Keratinocyte (primary cell): Measurements from ENCODE around the gene SULF2.

Source experiments
- CTCF ChIP-seq, 3 experiments: IDR thresholded peaks in 1 of 3; conservative IDR thresholded peaks in 1 of 3; optimal IDR thresholded peaks in 1 of 3; 2 replicates in 2 of 3; 3 replicates in 1 of 3; pipeline versions ENCODE3 to v1.5.1; 2011; ENCODE audit warnings: low read length in 3 of 3, mild to moderate bottlenecking in 3 of 3, moderate library complexity in 2 of 3, control low read depth in 1 of 3, inconsistent platforms in 1 of 3; ENCODE audit not compliant: insufficient read depth in 2 of 3; ENCODE audit errors: extremely low read depth in 1 of 3
- EZH2 ChIP-seq: IDR thresholded peaks from one replicate; pipeline ENCODE4 v1.6.1; 2012; ENCODE audit warnings: inconsistent platforms, mild to moderate bottlenecking, low read length, moderate library complexity

DNA sequence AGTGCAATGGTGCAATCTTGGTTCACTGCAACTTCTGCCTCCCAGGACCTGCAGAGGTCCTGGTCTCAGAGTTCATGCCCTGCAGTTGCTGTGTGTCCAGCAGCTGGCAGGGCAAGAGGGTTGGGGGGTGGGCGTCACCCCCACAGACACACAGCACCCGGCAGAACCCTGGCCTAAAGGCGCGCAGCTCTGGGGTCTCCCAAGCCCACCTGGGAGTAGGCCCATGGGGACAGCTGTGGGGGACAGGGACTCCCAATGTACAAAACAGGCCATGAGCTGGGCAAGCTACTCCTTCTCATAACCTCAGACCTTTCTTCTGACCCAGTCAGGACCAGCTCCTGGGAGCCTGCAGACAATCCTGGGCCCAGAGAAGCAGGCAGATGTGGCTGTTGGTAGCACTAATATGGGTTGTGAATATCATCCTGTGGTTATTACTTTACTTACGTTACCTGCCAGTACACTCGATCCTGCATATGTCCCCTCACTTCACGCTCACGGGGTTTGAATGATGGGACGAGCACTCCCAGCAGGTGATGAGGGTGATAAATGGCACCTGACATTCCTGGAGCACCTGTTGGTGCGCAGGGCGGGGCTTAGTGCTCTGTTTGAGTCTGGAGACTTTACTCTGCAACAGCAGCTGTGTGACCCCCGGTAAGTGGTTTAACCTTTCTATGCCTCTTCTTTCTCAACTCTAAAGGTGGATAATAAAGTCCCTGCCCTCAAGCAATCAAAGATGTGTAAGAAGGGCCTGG lies 39.9 kb upstream of the SULF2 start:
- TF ChIP-seq EZH2 (no peak), CTCF (optimal IDR thresholded peaks at IDR 0.05 in 1 of 3, IDR thresholded peaks at IDR 0.05 in 1 of 3, conservative IDR thresholded peaks at IDR 0.05 in 1 of 3; ENCODE audit: extremely low read depth in 1 of 3, insufficient read depth in 2 of 3, low read length in 3 of 3) (no peak)
